Neural progenitor cell (in vitro differentiated cells): Measurements from ENCODE around the gene PPID.

Experiments
- CTCF ChIP-seq: fragments of 200-600 bp; sonication (generic); IDR thresholded peaks from 2 replicates; pipeline ENCODE4 v1.5.1; 2017; ENCODE audit warnings: antibody characterized with exemption, mild to moderate bottlenecking
- EZH2 ChIP-seq: fragments of 200-600 bp; sonication (generic); IDR thresholded peaks from 2 replicates; pipeline ENCODE4 v1.6.1; 2017; ENCODE audit warnings: antibody characterized with exemption, mild to moderate bottlenecking, moderate library complexity
- EZH2phosphoT487 ChIP-seq: fragments of 200-600 bp; sonication (generic); IDR thresholded peaks from 2 replicates; pipeline ENCODE4 v1.6.1; 2017; ENCODE audit warnings: antibody characterized with exemption

GRCh38 chr4:158770671-158771070 lies 47.5 kb upstream of the PPID start:
- TF ChIP-seq CTCF (no peak), EZH2 (no peak), EZH2phosphoT487 (no peak)
